Nephron progenitor cell (in vitro differentiated cells): ENCODE measurements around the gene AIRE.

Experiments used
- DNase-seq: peaks from one replicate; pipeline ENCODE4 v3.0.0; 2021
- H3K27ac Mint-ChIP-seq: 2 replicates; pipeline ENCODE4 v1.8.0; 2021; ENCODE audit warnings: mild to moderate bottlenecking, moderate library complexity, mixed read lengths
- H3K27me3 Mint-ChIP-seq: 2 replicates; pipeline ENCODE4 v1.8.0; 2021; ENCODE audit warnings: mild to moderate bottlenecking, low read depth, mixed read lengths; ENCODE audit not compliant: poor library complexity
- H3K36me3 Mint-ChIP-seq: 2 replicates; pipeline ENCODE4 v1.8.0; 2021; ENCODE audit warnings: low read depth, mixed read lengths
- H3K4me1 Mint-ChIP-seq: 2 replicates; pipeline ENCODE4 v1.8.0; 2021; ENCODE audit warnings: mixed read lengths
- H3K4me3 Mint-ChIP-seq: 2 replicates; pipeline ENCODE4 v1.8.0; 2021; ENCODE audit warnings: mild to moderate bottlenecking, moderate library complexity, mixed read lengths
- H3K9me3 Mint-ChIP-seq: 2 replicates; pipeline ENCODE4 v1.8.0; 2021; ENCODE audit warnings: mild to moderate bottlenecking, moderate library complexity, mixed read lengths
- TF ChIP-seq, protein P1 (sequence below): fragments of 200-600 bp; sonication (generic); IDR thresholded peaks from 2 replicates; pipeline ENCODE4 v1.5.0; 2021; ENCODE audit warnings: antibody characterized with exemption

Gene AIRE

GRCh38 chr21:44318489-44319285 is 33.0 kb downstream of the AIRE start:
- DNase-seq: no peak
- peaks cover 3% of the 10 kb centered on the region for H3K27me3 Mint-ChIP-seq
- TF ChIP-seq, protein P1, sequence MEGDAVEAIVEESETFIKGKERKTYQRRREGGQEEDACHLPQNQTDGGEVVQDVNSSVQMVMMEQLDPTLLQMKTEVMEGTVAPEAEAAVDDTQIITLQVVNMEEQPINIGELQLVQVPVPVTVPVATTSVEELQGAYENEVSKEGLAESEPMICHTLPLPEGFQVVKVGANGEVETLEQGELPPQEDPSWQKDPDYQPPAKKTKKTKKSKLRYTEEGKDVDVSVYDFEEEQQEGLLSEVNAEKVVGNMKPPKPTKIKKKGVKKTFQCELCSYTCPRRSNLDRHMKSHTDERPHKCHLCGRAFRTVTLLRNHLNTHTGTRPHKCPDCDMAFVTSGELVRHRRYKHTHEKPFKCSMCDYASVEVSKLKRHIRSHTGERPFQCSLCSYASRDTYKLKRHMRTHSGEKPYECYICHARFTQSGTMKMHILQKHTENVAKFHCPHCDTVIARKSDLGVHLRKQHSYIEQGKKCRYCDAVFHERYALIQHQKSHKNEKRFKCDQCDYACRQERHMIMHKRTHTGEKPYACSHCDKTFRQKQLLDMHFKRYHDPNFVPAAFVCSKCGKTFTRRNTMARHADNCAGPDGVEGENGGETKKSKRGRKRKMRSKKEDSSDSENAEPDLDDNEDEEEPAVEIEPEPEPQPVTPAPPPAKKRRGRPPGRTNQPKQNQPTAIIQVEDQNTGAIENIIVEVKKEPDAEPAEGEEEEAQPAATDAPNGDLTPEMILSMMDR: no peak
- no peak overlapping the region for H3K4me3 Mint-ChIP-seq
- H3K27ac Mint-ChIP-seq: no peak overlapping the region
- peaks cover 5% of the 10 kb centered on the region for H3K36me3 Mint-ChIP-seq
- no peaks in the 10 kb centered on the region for H3K9me3 Mint-ChIP-seq
- no peaks in the 10 kb centered on the region for H3K4me1 Mint-ChIP-seq

DNA sequence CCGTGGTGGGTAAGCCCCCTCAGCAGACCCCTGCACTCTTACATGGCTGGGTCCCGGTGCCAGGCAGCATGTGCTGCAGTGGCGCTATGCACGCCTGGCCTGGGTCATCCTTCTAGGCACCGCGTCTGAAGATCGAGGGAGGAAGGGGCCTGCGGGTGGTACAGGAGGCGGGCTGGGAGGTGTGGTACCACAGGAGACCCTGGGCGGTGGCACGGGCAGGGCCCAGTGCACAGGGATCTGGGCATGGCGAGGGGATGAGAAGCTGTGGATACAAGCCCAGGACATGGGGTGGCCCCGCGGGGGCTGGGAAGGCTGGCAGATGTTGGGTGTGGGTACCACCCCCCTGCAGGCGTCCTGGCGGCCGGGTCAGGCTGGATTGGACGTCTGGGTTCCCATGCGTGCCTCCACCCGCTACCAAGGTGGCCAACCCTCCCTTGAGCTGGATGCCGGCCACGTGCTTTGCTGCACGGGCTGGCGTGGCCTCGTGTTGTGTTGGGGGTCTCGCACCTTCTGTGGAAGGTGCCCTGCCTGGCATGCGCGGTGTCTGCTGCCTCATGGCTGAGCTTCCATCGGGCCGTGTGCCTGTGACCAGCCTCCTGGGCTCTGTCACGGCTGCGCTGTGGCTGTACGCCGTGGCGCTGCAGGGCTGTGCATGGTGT is 33.9 kb downstream of the AIRE start:
- TF ChIP-seq, protein P1: no peak
- Mint-ChIP-seq H3K4me1 (no peaks in the 10 kb centered on the region), H3K27me3 (peaks cover 3% of the 10 kb centered on the region), H3K27ac (no peak overlapping the region), H3K36me3 (peaks cover 5% of the 10 kb centered on the region), H3K9me3 (no peaks in the 10 kb centered on the region), H3K4me3 (no peak overlapping the region)
- no peak for DNase-seq

GRCh38 chr21:44320847-44321246 is 35.2 kb downstream of the AIRE start:
- TF ChIP-seq, protein P1: no peak
- H3K36me3 Mint-ChIP-seq: peaks cover 5% of the 10 kb centered on the region
- no peak for DNase-seq
- no peak overlapping the region for H3K27ac Mint-ChIP-seq
- no peaks in the 10 kb centered on the region for H3K4me1 Mint-ChIP-seq
- H3K27me3 Mint-ChIP-seq: peaks cover 3% of the 10 kb centered on the region
- no peaks in the 10 kb centered on the region for H3K9me3 Mint-ChIP-seq
- H3K4me3 Mint-ChIP-seq: no peak overlapping the region

DNA sequence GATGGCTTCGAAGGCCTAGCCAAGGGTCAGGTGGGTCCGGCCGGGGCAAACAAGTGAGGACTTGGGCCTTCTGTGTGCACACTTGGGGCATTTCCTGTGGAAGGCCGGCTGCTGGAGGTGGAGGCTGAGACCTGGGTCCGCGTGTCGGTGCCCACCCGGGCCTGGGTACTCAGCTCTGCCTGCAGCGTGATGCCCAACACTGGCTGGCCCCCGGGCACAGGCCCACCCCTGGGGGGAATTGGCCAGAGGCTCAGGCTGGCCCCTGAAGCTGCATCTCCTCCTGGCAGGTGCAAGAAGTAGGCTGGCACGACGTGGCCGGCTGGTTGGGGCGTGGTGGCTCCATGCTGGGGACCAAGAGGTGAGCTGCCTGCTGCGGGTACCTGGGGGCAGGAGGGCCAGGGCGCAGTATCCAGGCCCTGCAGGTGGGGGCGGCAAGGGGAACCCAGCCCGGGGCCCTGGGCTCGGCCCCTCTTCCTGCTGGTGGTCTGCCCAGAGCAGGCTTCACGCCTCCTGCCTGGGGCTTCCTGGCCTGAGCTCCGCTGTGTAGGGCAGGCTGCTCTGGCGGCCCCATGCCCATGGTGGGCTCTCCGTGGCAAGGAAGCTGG is 36.3 kb downstream of the AIRE start:
- no peak for DNase-seq
- Mint-ChIP-seq H3K36me3 (no peaks in the 10 kb centered on the region), H3K9me3 (no peaks in the 10 kb centered on the region), H3K4me1 (no peaks in the 10 kb centered on the region), H3K27ac (no peak overlapping the region), H3K4me3 (no peak overlapping the region), H3K27me3 (peaks cover 3% of the 10 kb centered on the region)
- TF ChIP-seq, protein P1: no peak

DNA sequence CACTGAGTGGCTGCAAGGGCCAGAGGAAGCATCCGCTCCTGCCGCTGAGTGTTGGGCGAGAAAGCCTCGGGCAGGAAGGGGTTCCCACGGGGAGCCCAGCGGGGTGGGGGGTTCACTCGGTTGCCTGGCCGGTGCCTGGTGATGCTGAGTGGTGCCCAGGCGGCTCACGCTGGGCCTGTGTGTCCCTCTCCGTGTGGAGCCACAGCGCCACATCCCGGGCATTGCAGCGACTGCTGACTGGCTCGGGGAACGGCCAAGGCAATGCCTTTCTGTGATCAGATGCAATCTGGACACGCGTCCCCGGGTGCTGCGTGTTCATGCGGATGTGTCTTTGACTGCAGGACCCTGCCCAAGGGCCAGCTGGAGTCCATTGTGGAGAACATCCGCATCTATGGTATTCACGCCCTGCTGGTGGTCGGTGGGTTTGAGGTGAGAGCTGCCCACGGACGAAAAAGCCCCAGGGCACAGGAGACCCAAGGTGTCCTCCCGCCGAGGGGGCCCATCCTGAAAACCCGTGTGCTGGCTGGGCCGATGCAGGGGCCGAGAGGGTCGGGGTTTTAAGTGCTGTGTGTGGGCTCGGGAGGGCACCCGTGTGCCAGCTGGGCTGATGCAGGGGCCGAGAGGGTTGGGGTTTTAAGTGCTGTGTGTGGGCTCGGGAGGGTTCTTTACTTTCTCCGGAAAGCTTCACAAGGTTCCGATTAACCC is 37.1 kb downstream of the AIRE start:
- no peak for DNase-seq
- H3K4me1 Mint-ChIP-seq: no peaks in the 10 kb centered on the region
- H3K27ac Mint-ChIP-seq: no peak overlapping the region
- H3K27me3 Mint-ChIP-seq: peaks cover 3% of the 10 kb centered on the region
- H3K36me3 Mint-ChIP-seq: no peaks in the 10 kb centered on the region
- H3K9me3 Mint-ChIP-seq: no peaks in the 10 kb centered on the region
- TF ChIP-seq, protein P1: no peak
- H3K4me3 Mint-ChIP-seq: no peak overlapping the region
